DND-41 (cell line): ENCODE results near the gene GMEB2.

Source experiments
- ATAC-seq: fragments of 200-7000 bp; cut with Tn5 transposase; 3 replicates; pipeline ENCODE4 v1.9.1; 2021; ENCODE audit warnings: low read depth; ENCODE audit not compliant: insufficient read depth
- DNase-seq: peaks from one replicate; pipeline ENCODE4 v3.0.0-alpha.2; 2020
- H2AFZ ChIP-seq: 2 replicates; pipeline ENCODE4 v1.6.0; 2012; ENCODE audit warnings: low read depth, low read length
- H3K27ac ChIP-seq: 2 replicates; pipeline ENCODE4 v1.5.1; 2012; ENCODE audit warnings: low read length, inconsistent platforms
- H3K27me3 ChIP-seq: fragments of 200-600 bp; sonication (generic); 2 replicates; pipeline ENCODE4 v1.6.0; 2012; ENCODE audit warnings: low read length, mild to moderate bottlenecking, inconsistent platforms; ENCODE audit not compliant: insufficient read depth, poor library complexity
- H3K36me3 ChIP-seq: 2 replicates; pipeline ENCODE4 v1.5.1; 2012; ENCODE audit warnings: low read length, inconsistent platforms; ENCODE audit not compliant: insufficient read depth
- H3K4me1 ChIP-seq: 2 replicates; pipeline ENCODE4 v1.5.1; 2012; ENCODE audit warnings: mild to moderate bottlenecking, low read length; ENCODE audit not compliant: insufficient read depth
- H3K4me2 ChIP-seq: 2 replicates; pipeline ENCODE4 v1.6.0; 2012; ENCODE audit warnings: mild to moderate bottlenecking, moderate library complexity, low read length, inconsistent platforms; ENCODE audit not compliant: insufficient read depth
- H3K4me3 ChIP-seq, 2 experiments: fragments of 200-600 bp in 1 of 2; shearing (Covaris generic) in 1 of 2; 2 replicates each; pipeline ENCODE4 v1.5.1; 2012 to 2016; ENCODE audit warnings: inconsistent platforms in 2 of 2, low read length in 2 of 2, mild to moderate bottlenecking in 2 of 2, low read depth in 1 of 2, moderate library complexity in 1 of 2
- H3K79me2 ChIP-seq: 2 replicates; pipeline ENCODE4 v1.6.0; 2012; ENCODE audit warnings: low read length, inconsistent platforms; ENCODE audit not compliant: insufficient read depth
- H3K9ac ChIP-seq: 2 replicates; pipeline ENCODE4 v1.6.0; 2012; ENCODE audit warnings: low read depth, mild to moderate bottlenecking, inconsistent platforms, low read length, moderate library complexity
- H3K9me3 ChIP-seq: 2 replicates; pipeline ENCODE4 v1.5.1; 2012; ENCODE audit warnings: low read length, moderate library complexity, mild to moderate bottlenecking, inconsistent platforms; ENCODE audit not compliant: insufficient read depth, severe bottlenecking
- H4K20me1 ChIP-seq: 2 replicates; pipeline ENCODE4 v1.6.0; 2012; ENCODE audit warnings: low read length; ENCODE audit not compliant: insufficient read depth
- CTCF ChIP-seq: IDR thresholded peaks from 2 replicates; pipeline ENCODE4 v1.5.1; 2012; ENCODE audit warnings: borderline replicate concordance, low read length, moderate library complexity, mild to moderate bottlenecking; ENCODE audit not compliant: poor library complexity, severe bottlenecking; ENCODE audit errors: extremely low read depth
- EZH2 ChIP-seq: IDR thresholded peaks from 3 replicates; pipeline ENCODE4 v1.6.1; 2012; ENCODE audit warnings: borderline replicate concordance, low read depth, mild to moderate bottlenecking, moderate library complexity, low read length, inconsistent platforms; ENCODE audit not compliant: severe bottlenecking

Gene GMEB2

GRCh38 chr20:63663332-63664066, 36.6 kb upstream of the GMEB2 start:
- Histone ChIP-seq H3K9ac (no peak overlapping the region), H3K36me3 (peaks cover 84% of the 10 kb centered on the region)
- no peak for DNase-seq

GRCh38 chr20:63662813-63663189, 35.9 kb upstream of the GMEB2 start:
- Histone ChIP-seq H3K4me3 (no peak overlapping the region), H3K79me2 (peaks cover 60% of the 10 kb centered on the region), H3K4me1 (peaks cover 22% of the 10 kb centered on the region), H2AFZ (no peak overlapping the region), H3K27me3 (no peaks in the 10 kb centered on the region), H3K4me2 (no peak overlapping the region), H3K9me3 (no peaks in the 10 kb centered on the region), H3K9ac (no peak overlapping the region), H3K27ac (no peak overlapping the region), H3K36me3 (peaks cover 77% of the 10 kb centered on the region), H4K20me1 (peaks cover 27% of the 10 kb centered on the region; the same call in 1 of the 2 replicates)
- TF ChIP-seq CTCF, result no peak
- no peak for TF ChIP-seq EZH2
- no peak for ATAC-seq
- DNase-seq, result no peak

More at GRCh38 chr20:63663332-63664066, 36.6 kb upstream of the GMEB2 start:
- Histone ChIP-seq H3K79me2 (peaks cover 58% of the 10 kb centered on the region), H3K4me1 (peaks cover 20% of the 10 kb centered on the region), H3K4me2 (no peak overlapping the region), H3K9me3 (no peaks in the 10 kb centered on the region), H3K27me3 (no peaks in the 10 kb centered on the region), H4K20me1 (peaks cover 27% of the 10 kb centered on the region; the same call in 1 of the 2 replicates), H3K27ac (no peak overlapping the region), H3K4me3 (no peak overlapping the region), H2AFZ (no peak overlapping the region)
- no peak for TF ChIP-seq CTCF
- no peak for TF ChIP-seq EZH2
- ATAC-seq, result no peak

GRCh38 chr20:63661959-63662812, 35.3 kb upstream of the GMEB2 start:
- Histone ChIP-seq H3K9ac (no peak overlapping the region), H4K20me1 (peaks cover 25% of the 10 kb centered on the region; the same call in 1 of the 2 replicates), H3K27ac (no peak overlapping the region), H3K9me3 (no peaks in the 10 kb centered on the region), H3K27me3 (no peaks in the 10 kb centered on the region), H3K4me1 (peaks cover 29% of the 10 kb centered on the region), H3K4me2 (no peak overlapping the region), H2AFZ (no peak overlapping the region), H3K36me3 (peaks cover 71% of the 10 kb centered on the region), H3K4me3 (no peak overlapping the region), H3K79me2 (peaks cover 66% of the 10 kb centered on the region)
- DNase-seq (no peak), ATAC-seq (no peak)
- TF ChIP-seq EZH2 (no peak), CTCF (no peak)
